Measurements from ENCODE around the gene VTI1A.

The VTI1A gene

DNA sequence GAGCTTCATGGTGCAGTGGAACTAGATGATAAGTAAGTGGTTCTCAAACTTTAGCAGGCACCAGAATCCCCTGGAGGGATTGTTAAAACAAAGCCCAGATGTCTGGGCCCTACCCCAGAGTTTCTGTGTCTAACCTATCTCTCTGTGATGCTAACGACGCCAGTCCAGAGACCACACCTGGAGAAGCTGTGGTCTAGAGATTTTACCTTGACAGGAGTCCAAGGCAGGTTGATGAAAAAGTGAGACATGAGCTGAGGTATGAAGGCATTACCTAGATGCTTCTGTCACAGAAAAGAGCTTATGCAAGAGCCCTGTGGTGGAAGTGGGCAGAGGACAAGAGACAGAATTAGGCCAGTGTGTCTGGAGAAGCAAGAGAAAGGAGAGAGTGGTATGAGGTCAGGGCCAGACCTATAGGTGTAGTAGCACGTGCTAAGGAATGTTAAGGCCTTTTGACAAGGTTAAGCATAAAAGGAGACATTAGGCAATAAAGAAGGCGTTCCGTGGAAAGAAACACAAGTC lies 318.8 kb downstream of the VTI1A start:
- no peak for DNase-seq

GRCh38 chr10:112766636-112767035 lies 319.6 kb downstream of the VTI1A start:
- no peak for DNase-seq

GRCh38 chr10:112767156-112767555 lies 320.1 kb downstream of the VTI1A start:
- DNase-seq: no peak

DNA sequence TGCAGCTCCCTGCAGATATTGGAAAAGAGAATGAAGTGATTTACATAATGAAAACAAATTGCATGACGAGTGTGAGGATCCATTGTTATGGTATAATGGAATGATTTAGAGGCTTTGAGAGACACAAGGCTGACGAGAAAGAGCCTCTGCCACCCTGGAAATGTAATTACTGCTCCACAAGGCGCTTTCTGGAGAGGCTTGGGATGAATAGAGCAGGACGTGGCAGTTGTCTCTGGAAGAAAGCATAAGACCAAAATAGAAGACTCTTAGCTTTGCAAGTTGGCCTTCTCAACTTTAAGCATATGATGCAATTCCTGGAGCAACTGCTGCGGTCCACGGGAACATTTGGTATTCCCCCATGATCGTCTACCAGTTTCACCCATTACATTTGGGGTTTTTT lies 321.1 kb downstream of the VTI1A start:
- DNase-seq: no peak

DNA sequence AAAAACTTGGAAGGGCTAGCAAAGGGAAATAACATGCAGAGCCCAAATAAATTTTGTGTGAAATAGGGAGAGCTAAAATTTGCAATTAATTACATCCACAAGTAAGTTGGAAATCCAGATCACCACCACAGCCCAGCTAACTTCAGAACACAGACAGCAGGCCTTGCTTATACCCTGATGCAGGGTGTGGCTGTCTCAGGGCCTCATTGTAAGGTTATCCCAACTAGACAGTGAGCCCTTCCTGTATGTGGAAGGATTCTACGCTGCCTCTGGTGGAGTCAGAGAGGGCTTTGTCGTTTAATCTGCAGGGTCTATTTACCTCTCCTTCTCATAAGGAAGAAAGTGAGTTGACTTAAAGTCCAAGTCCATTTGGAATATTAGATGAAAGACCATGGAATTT lies 322.1 kb downstream of the VTI1A start:
- DNase-seq: no peak

DNA sequence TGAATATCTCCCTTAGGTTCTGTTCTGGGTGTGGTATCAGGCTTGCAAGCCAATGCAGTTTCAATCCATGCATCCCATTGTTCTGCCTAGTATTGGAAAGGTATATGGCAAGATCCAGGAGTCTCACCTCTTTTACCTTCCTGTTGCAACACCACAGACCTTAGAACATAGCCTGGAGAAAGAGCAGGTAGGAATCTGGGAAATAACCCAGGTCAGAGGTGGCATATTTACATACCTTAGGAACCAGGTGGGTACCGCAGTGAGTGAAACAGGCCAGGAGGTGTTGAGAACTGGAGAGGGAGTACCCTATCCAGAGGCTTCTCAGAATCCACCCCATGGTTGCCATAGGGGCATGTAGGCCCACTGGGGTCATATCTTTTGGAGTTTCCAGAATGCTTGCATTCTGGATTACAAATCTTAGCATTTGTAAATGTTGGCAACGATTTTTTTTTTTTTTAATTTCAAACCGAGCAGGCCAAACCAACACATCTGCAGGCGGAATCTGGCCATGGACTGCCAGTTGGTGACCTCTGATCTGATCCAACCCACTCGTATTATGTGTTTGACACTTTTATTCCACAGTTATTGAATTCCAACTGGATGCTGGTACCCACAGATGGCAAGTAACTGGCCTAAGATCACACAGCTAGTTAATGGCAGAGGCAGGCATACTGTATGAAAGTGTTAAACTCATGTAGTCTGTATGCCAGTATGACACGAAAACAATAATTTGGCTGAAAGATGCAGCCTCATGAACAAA lies 322.8 kb downstream of the VTI1A start:
- DNase-seq: no peak

GRCh38 chr10:112771733-112772132 lies 324.7 kb downstream of the VTI1A start:
- DNase-seq: no peak

DNA sequence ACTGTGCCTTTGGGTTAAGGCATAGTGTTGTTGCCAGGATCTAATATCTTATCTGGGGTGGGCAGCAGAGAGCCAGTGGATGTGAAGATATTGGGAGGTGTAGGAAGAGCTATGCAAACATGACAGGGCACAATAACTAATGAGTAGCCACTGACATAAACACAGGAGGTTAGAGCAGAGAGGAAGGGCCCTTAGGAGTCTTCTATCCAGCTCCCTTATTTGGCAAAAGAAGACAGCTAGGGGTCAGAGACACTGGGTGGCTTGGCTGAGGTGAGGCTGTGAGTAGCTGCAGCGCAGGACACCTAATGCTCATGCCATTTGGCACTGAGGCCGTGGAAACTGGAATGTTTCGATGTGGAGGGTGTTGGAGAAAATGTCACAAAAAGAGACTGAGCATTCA lies 326.8 kb downstream of the VTI1A start:
- no peak for DNase-seq

GRCh38 chr10:112774210-112774609 lies 327.2 kb downstream of the VTI1A start:
- DNase-seq: no peak

DNA sequence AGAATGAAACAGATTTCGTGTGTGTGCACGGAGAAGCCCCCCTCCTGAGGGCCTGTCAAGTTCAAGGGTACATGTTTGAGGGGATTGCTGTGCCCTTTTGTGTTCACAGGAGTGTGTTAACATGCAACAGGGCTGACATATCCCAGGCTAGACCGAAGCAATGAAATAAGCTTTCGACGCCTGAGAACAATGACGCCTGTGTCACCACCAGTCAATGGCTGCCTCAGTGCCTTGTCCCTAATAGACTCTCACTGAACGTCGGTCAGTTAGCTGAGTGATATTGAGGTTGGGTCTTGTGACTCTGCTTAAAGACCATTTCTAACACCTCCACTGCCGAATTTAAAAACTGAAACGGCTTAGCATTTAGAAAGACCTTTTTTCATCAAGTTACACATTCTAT lies 327.8 kb downstream of the VTI1A start:
- no peak for DNase-seq

DNA sequence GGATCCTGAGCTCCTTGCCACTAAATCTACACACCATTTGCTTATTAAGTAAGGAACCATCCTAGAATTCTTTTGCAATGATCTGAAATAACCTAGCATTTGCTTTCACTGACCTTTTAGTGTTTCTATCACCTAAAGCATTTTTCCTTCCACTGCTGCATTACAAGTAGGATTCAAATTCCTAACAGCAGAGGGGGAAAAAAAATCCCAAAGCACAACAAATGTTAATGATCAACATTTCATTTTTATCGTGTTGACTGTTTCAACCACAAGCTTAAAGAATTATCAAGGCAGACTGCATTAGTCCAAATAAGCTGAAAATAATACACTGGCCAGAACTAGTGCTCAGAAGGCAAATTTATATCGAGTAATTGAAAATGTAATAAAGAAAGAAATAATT lies 328.4 kb downstream of the VTI1A start:
- DNase-seq: no peak

DNA sequence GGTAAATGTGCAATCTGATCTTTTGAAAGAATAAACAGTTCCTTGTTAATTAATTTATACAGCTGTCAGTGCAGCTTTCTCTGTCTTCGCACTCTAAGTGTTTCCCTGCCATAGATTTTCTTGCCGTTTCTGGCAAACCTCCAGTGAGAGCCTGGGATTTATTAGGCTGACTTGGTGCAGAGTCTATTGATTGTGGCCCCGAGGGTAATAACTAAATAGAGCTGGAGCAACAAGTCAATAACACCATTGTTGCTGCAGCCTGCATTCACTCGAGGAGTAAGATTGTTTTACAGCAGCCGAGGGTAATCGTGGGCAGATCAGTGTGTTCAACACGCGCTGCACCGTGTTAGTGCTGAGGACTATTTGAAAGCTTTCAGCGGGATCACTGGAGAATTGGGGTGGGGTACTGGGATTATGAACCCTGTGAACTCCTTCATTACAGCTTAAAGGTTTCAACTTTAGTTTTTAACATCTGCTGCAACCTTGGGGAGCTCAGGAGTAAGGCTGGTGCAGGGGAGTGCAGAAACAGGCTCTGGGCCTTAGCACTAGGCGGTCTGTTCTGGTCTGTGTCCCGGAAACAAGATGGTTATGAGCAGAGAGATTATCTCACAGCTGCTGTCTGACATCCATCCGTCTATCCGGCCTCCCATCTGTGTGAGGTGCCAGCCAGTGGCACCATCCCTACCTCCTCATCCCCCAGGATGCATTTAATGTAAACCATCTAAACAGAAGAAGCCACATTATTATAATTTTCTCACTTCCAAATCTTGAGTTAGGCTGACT lies 329.1 kb downstream of the VTI1A start:
- DNase-seq: no peak

DNA sequence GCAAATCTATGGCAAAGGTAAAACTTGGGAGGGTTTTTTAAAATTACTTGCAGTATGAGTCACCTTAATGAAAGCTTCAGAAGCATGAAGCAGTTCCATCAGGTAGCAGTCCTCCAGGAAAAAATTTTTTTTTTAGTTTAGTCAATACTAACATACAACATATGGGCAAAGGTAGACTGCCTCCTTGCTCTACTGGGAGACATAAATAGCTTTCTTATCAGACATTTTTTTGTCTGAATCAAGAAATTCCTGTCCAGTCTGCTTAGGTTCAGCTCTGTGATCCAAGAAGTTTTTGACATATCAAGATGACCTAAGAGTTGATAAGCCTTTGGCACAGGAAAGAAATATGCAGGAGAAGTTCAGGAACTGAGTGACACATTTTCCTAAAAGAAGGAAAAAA lies 331.6 kb downstream of the VTI1A start:
- no peak for DNase-seq

DNA sequence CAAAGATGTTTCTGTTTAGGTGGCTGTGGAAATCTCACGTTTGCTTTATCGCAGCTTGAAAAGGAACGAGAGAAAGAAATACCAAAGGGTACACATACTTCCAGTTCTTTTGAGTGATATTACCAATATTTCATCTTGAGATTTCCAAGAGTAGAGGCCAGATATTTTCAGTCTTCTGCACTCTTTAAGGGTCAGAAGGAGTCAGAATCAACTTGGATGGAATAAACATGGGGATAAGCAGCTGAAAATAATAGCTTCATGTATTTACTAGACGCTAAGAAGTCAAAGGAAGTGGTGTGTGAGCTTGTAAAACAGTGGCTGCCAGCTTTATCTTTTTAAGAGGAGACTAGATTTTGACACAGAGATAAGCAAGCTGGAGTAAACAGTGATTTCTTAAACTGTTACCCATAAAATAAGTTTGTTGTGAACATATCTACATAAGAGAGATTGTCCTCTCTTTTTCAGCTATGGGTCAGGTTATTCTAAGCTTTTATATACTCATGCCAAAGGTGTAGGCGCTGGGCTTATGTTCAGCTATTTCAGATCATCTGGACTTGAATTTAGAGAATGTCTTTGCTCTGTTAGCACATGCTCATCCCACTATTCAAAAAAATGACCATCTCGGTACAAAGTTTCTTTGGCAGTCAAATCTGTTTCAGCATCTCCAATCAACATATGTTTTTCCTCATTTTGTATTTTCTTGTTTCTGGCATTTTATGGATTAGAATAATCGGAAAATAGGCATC lies 332.2 kb downstream of the VTI1A start:
- DNase-seq: no peak

GRCh38 chr10:112782200-112782907 lies 335.3 kb downstream of the VTI1A start:
- DNase-seq: no peak

GRCh38 chr10:112783351-112784021 lies 336.5 kb downstream of the VTI1A start:
- DNase-seq: no peak

DNA sequence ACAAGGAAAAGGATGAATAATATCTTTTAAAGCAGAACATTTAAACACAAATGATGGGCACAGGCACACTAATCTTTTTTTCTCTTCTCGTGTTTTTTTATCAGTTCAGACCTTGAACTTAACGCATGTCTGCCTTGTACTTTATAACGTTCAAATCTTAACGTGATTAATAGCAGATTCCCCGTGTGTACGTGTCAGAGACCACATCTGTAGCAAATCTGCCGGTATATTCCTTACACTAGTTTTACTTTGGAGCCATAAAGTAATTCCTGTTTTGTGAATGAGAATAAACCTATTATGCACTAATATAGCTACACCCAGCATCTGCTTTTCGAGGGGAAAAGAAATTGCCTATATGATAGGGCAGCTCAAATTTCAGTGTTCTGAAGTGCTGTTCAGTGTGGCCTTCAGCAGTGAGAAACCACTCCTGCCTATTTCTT lies 337.0 kb downstream of the VTI1A start:
- DNase-seq: no peak

DNA sequence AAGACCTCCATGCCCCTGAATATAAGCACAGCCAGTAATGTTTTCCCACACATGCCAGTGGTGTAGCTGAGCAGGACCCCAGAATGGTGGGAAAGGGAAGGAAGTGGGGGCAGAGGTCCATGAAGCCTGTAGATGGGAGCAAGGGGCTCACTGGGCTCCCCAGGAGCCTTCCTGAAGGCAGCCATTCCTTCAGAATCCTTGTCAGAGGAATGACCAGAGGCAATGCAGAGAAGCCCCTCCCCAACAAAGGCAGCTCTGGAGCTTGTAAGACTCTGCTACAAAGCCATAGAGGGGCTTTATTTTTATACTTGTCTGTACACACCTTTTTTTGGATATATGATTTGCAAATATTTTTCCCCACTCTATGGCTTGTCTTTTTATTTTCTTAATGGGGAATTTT lies 338.1 kb downstream of the VTI1A start:
- DNase-seq: no peak

DNA sequence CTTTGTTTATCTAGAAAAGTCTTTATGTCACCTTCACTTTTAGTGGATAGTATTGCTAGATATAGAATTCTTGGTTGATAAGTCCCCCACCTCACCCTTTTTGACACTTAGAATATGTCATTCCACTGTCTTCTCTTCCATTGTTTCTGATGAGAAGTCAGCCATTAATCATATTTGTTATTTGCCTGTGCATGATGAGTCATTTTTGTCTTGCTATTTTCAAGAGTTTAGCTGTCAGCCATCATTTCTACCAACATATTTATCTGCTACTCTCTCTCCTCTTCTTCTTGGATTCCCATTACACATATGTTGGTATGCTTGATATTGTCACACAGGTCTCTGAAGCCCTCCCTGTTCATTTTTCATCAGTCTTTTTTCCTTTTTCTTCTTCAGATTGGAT lies 342.2 kb downstream of the VTI1A start:
- DNase-seq: no peak

DNA sequence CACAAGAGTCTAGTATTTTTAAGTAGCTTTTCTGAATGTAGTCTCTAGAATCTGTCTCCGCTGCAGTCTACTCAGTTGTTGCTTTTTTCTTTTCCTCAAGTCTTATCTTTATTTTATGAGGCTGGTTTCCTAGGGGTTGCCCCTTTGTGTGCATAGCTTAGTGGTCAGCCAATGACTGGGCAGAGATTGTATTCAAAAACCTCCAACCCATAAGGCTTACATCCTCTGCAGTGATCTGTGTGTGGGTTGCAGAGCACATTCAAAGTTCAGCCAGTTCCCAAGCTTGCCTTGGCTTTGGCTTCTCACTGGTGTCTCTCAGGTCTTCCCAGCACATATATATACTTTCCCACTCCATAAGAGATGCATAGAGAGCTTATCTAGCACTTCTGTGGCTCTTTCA lies 343.0 kb downstream of the VTI1A start:
- no peak for DNase-seq

DNA sequence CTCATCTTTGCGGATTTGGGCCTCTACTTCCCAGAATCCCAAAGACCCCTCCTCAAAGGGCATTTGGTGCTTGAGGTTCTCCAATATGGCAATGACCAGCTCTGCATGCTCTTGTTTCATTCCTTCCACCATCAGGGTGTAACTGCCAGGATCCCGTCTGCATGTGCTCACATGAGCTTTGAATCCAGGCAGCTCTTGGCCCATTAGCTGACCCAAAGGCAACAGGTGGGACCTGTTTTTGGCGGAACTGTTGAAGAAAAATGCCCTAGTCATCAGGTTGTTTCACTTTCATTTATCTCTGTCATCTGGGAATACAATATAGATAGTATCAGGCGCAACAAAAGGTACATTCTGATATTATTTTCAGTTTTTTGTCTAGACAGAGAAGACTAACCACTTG lies 343.9 kb downstream of the VTI1A start:
- DNase-seq: no peak

GRCh38 chr10:112791447-112791846 lies 344.4 kb downstream of the VTI1A start:
- no peak for DNase-seq
